ENCODE measurements around the gene DGKB.
"Not testable (repeated sequence)": the region's sequence is repeated elsewhere in the genome, so short reads cannot be mapped to it uniquely, and the experiment has no call there.

DGKB gene

DNA sequence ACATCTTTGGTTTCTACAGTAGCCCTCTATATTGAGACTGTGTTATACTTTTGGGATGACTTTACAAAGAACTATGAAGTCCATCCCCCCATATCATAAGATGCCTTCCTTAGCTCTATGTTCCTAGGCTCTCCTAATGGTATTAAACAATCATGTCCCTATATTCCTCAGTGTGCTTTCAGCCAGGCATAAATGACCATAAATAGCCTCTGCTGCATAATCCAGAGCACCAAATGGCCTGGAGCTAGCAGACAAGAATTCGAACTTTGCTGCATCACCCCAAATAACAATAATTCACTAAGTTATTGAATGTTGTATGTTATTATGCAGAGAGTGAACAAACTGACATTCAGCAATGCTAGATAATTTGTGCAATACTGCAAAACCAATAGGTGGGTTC, 405.2 kb downstream of the DGKB start:
- H3K4me3 ChIP-seq (ENCODE audit: low read length), result no peak overlapping the region
- no peak for DNase-seq (ENCODE audit: low read depth)
- TF ChIP-seq CTCF (conservative IDR thresholded peaks at IDR 0.05; ENCODE audit: low read length), result no peak

DNA sequence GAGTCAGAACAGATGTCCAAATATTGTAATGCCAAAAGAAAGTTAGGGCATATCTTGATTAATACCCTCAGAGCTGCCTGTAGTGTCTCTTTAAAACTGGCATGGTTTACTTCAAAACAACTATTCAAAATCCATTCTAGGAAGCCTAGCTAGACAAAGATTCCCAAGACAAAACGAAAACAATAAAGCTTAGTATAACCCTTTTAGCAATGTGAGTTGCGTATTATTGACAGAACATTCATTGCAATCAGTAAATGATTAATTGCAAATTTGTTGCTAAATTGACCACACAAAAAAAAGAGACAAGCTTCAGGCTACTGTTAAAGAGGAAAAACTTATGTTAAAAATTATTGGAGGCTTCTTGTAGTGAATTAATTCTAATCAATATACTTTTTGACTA, 406.9 kb downstream of the DGKB start:
- no peak overlapping the region for H3K4me3 ChIP-seq (ENCODE audit: low read length)
- DNase-seq (ENCODE audit: low read depth), result no peak
- no peak for TF ChIP-seq CTCF (conservative IDR thresholded peaks at IDR 0.05; ENCODE audit: low read length)

DNA sequence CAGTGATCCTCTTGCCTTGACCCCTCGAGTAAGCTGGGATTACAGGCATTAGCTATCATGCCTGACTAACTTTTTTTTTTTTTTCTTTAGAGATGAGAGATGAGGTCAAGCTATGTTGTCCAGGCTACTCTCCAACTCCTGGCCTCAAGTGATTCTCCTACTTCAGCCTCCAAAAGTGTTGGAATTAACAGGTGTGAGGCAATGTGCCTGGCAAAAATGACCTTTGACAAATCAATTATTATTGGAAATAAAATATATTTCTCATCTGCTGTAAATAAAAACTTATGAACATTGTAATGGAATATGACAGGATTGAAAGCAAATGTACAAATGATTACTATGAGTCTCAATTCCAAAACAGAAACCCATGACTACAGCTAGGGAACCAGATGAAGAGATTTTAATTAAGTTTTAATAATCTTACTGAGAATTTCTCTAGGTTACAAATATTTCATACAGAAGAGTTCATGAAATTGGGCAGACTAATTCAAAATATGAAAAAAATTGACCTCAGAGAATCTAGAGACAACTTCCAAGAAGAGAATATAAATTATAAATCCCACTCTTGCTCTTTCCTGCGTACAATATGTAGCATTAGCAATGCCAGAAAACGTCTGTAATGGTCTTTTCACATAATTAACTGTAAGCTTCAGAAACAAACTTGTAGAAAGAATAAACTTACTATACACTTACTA, 414.7 kb downstream of the DGKB start:
- no peak for TF ChIP-seq CTCF (conservative IDR thresholded peaks at IDR 0.05; ENCODE audit: low read length)
- DNase-seq (ENCODE audit: low read depth), result no peak

GRCh38 chr7:14483663-14484062, 418.9 kb downstream of the DGKB start:
- no peak for DNase-seq (ENCODE audit: low read depth)
- no peak overlapping the region for H3K4me3 ChIP-seq (ENCODE audit: low read length)
- TF ChIP-seq CTCF (conservative IDR thresholded peaks at IDR 0.05; ENCODE audit: low read length), result no peak

More for the DNA sequence above, 414.7 kb downstream of the DGKB start:
- H3K4me3 ChIP-seq (ENCODE audit: low read length), result no peak overlapping the region

GRCh38 chr7:14480281-14480680, 422.3 kb downstream of the DGKB start:
- no peak overlapping the region for H3K4me3 ChIP-seq (ENCODE audit: low read length)
- no peak for DNase-seq (ENCODE audit: low read depth)
- TF ChIP-seq CTCF (conservative IDR thresholded peaks at IDR 0.05; ENCODE audit: low read length), result no peak

GRCh38 chr7:14478834-14479510, 423.6 kb downstream of the DGKB start:
- DNase-seq (ENCODE audit: low read depth), result no peak
- TF ChIP-seq CTCF (conservative IDR thresholded peaks at IDR 0.05; ENCODE audit: low read length), result no peak
- H3K4me3 ChIP-seq (ENCODE audit: low read length), result no peak overlapping the region

DNA sequence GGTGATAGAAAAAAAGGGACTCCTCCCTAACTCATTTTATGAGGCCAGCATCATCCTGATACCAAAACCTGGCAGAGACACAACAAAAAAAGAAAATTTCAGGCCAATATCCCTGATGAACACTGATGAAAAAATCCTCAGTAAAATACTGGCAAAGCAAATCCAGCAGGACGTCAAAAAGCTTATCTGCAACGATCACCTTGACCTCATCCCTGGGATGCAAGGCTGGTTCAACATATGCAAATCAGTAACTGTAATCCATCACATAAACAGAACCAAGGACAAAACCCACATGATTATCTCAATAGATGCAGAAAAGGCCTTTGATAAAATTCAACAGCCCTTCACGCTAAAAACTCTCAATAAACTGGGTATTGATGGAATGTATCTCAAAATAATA, 440.8 kb downstream of the DGKB start:
- H3K4me3 ChIP-seq (ENCODE audit: low read length); DNase-seq (ENCODE audit: low read depth): not testable (repeated sequence)

DNA sequence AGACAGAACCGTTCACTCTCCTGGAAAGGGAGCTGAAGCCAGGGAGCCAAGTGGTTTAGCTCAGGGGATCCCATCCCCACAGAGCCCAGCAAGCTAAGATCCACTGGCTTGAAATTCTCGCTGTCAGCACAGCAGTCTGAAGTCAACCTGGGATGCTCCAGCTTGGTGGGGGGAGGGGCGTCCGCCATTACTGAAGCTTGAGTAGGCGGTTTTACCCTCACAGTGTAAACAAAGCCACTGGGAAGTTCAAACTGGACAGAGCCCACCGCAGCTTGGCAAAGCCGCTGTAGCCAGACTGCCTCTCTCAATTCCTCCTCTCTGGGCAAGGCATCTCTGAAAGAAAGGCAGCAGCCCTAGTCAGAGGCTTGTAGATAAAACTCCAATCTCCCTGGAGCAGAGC, 443.7 kb downstream of the DGKB start:
- DNase-seq (ENCODE audit: low read depth); H3K4me3 ChIP-seq (ENCODE audit: low read length): not testable (repeated sequence)
